SH-SY5Y (cell line): ENCODE results near the gene ACTL6B.

Source experiments
- GATA2 ChIP-seq: IDR thresholded peaks from 2 replicates; pipeline ENCODE4 v1.6.1; 2011; ENCODE audit warnings: mild to moderate bottlenecking, low read depth, low read length
- GATA3 ChIP-seq: IDR thresholded peaks from 2 replicates; pipeline ENCODE4 v1.6.1; 2011; ENCODE audit warnings: low read depth, mild to moderate bottlenecking, low read length, moderate library complexity

DNA sequence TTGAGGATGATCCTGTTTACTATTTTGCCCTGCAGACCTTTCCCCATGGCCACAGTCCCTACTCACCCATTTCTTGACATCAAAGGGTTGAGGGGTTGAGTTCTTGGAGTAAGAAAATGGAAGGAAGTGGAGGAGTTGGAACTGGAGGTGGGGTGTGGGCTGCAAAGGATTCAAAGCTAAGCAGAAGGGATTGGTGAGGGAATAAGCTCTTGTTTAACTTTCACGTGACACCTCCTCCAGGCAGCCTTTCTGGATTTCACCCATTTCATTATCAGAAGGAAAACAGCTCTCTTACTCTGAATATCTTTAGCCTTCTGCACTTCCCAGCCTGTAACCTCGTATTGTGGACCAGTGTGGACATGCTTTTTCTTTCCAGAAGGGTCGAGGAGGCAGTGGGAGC is 30.2 kb downstream of the ACTL6B start:
- TF ChIP-seq GATA2 (no peak), GATA3 (no peak)
